Transverse colon (tissue), 4 donors: ENCODE results near the gene ARF6. TPM values are rescaled to one million over a fixed set of nuclear protein-coding genes. Genes with fewer than 3 reads are reported as not detected.
"Not testable (repeated sequence)": the region's sequence is repeated elsewhere in the genome, so short reads cannot be mapped to it uniquely, and the experiment has no call there.

Experiments
- DNase-seq: peaks from one replicate; pipeline ENCODE4 v3.0.0-alpha.2; 2019
- H3K27ac ChIP-seq, 4 donors: fragments of 200-600 bp; sonication (generic); 2 replicates each; pipeline ENCODE4 v1.5.1; 2016 to 2018; ENCODE audit warnings: inconsistent platforms in 4 of 4
- H3K27me3 ChIP-seq: fragments of 200-600 bp; sonication (generic); 2 replicates; pipeline ENCODE4 v1.5.1; 2017; ENCODE audit warnings: inconsistent platforms
- H3K36me3 ChIP-seq, 4 donors: fragments of 200-600 bp; sonication (generic); 2 replicates each; pipeline ENCODE4 v1.5.1; 2017 to 2019; ENCODE audit warnings: inconsistent platforms in 4 of 4
- H3K4me1 ChIP-seq, 4 donors: fragments of 200-600 bp; sonication (generic); 2 replicates each; pipeline ENCODE4 v1.5.1; 2017 to 2020; ENCODE audit warnings: inconsistent platforms in 4 of 4
- H3K4me3 ChIP-seq, 4 donors: fragments of 200-600 bp; sonication (generic); 1 replicate in 1 of 4; 2 replicates in 3 of 4; pipeline versions ENCODE4 v1.5.1 to v1.6.1; 2017 to 2019; ENCODE audit warnings: inconsistent platforms in 4 of 4
- H3K9me3 ChIP-seq, 2 donors: fragments of 200-600 bp; sonication (generic); 2 replicates each; pipeline ENCODE4 v1.5.1; 2017 to 2019; ENCODE audit warnings: inconsistent platforms in 2 of 2
- CTCF ChIP-seq, 5 experiments: fragments of 200-600 bp in 3 of 5; fragments of 450-650 bp in 2 of 5; sonication (generic) in 3 of 5; IDR thresholded peaks; 1 replicate in 2 of 5; 2 replicates in 3 of 5; pipeline ENCODE4 v1.5.1; 2016 to 2017; ENCODE audit warnings: antibody characterized with exemption in 5 of 5, inconsistent platforms in 3 of 5, mild to moderate bottlenecking in 2 of 5, moderate library complexity in 1 of 5
- EP300 ChIP-seq: sonication (generic); formaldehyde crosslinking; IDR thresholded peaks from one replicate; pipeline ENCODE4 v1.6.1; 2017; ENCODE audit warnings: antibody characterized with exemption, low read depth
- POLR2A ChIP-seq: fragments of 450-650 bp; IDR thresholded peaks from one replicate; pipeline ENCODE4 v1.6.1; 2016; ENCODE audit warnings: antibody characterized with exemption, mild to moderate bottlenecking, moderate library complexity
- POLR2AphosphoS5 ChIP-seq, 3 donors: sonication (generic); formaldehyde crosslinking; IDR thresholded peaks; one replicate each; pipeline ENCODE4 v1.6.1; 2016; ENCODE audit warnings: antibody characterized with exemption in 3 of 3
- WGBS, 2 donors: methylation state at CpG; one replicate each; pipeline ENCODE4 v1.1.5; 2018; ENCODE audit warnings: low coverage in 1 of 2; 5-methylcytosine and 5-hydroxymethylcytosine counted together
- in situ Hi-C, 4 donors: fragments of 200-750 bp; cut with MboI; loops; one replicate each; pipeline versions ENCODE4 v1.15.0 to v1.15.1; 2017; ENCODE audit warnings: low sequenced_read_pairs in 3 of 4, low pct_ligation_motif_present in 1 of 4, low pct_unique_long_range_greater_than_20kb in 1 of 4
- intact Hi-C: fragments of 100-400 bp; cut with DNase I; formaldehyde crosslinking; loops from one replicate; pipeline ENCODE4 v1.15.1; 2023; ENCODE audit warnings: low total_unique reads
- total RNA-seq, 4 donors: library from RNA; depleted of rRNA; stranded (reverse); fragments of >200 nt; gene quantifications; one replicate each; pipeline ENCODE4 v1.1.0, GENCODE V29; 2016

ARF6 gene
- total RNA-seq, 4 donors from 2014 or later, result 70.3 to 120 (median 101) TPM

DNA sequence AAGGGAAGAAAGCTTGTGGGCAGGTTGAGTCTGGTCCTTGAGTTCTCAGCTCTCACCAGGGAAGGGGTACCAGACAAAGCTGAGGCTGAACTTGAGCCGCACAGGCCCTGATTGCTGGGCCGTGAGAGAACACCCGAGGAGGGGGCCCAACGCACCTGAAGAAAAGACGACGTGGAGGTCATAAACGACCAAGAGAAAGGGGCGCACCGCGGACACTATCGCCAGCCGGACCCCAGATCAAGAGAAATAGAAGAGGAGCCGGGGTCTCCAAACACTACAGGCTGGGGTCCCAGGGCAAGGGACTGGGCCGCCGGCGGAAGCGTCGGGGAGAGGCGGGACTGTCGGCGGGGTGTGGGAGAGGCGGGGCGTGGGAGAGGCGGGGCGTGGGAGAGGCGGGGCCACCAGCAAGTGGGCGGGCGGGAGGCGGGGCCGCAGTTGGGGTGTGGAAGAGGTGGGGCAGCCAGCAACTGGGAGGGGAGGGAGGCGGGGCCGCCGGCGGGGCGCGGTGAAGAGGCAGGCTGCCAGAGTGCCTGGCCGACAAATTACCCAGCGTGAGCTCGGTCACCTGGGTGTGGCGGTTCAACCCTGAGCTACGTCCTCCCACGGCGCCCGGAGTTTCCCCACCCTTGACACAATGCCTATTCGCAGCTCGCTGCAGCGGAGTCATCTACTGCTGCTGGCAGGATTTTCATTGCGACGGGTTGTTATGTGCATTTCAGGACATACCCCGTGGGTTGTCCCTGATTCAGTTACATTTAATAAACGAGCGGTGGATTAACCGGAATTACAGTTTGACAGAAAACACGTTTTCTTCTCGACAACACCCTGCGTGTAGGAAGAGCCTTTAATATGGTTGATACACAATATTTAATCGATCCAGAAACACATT, 24.8 kb upstream of the ARF6 start:
- Histone ChIP-seq H3K4me3 (peak overlapping the region; percentile 40 to 73 (median 63)), H3K27me3 (no peaks in the 10 kb centered on the region), H3K36me3 (no peaks in the 10 kb centered on the region), H3K9me3 (no peaks in the 10 kb centered on the region), H3K27ac (peak overlapping the region; percentile 87 to 99 (median 96)), H3K4me1 (peaks cover 5 to 41% (median 29%) of the 10 kb centered on the region in 4 donors)
- TF ChIP-seq CTCF (IDR thresholded peaks at IDR 0.05), result no peak
- TF ChIP-seq POLR2A, result peak; percentile 96
- peak; percentile 97 to 99 (median 98) for TF ChIP-seq POLR2AphosphoS5 (IDR thresholded peaks at IDR 0.05)
- peak; percentile 70 for TF ChIP-seq EP300
- DNase-seq, result peak; percentile 99
- 1% methylated on average over 11 to 37 of the region's 57 CpGs for WGBS, 2 donors
- intact Hi-C loops, result loop anchor here (5.0 kb wide), 1 partner anchor 239 kb away; no protein-coding TSS in a partner anchor
- in situ Hi-C loops, result loop anchor here in 3 of 4 donors (5.0 to 25.0 kb wide), 5 partner anchors 137 to 669 kb away; partner anchors contain the start of genes MAP4K5 (in 2 of the 3) and VCPKMT (in 1 of the 3)

GRCh38 chr14:49868720-49869114, 24.2 kb upstream of the ARF6 start:
- Histone ChIP-seq H3K9me3 (no peaks in the 10 kb centered on the region), H3K27me3 (no peaks in the 10 kb centered on the region), H3K27ac (peak overlapping the region; percentile 87 to 99 (median 96)), H3K36me3 (no peaks in the 10 kb centered on the region), H3K4me3 (peak overlapping the region in 3 of 4 donors; percentile 40 to 73 (median 69)), H3K4me1 (peaks cover 5 to 36% (median 27%) of the 10 kb centered on the region in 4 donors)
- in situ Hi-C loops, result loop anchor here in 3 of 4 donors (5.0 to 25.0 kb wide), 5 partner anchors 136 to 669 kb away; partner anchors contain the start of genes MAP4K5 (in 2 of the 3) and VCPKMT (in 1 of the 3)
- no peak for DNase-seq
- no peak for TF ChIP-seq CTCF (IDR thresholded peaks at IDR 0.05)
- intact Hi-C loops, result loop anchor here (5.0 kb wide), 1 partner anchor 239 kb away; no protein-coding TSS in a partner anchor
- 22 to 25% methylated on average over 5 of the region's 5 CpGs for WGBS, 2 donors

- no peak overlapping the region for H3K27ac ChIP-seq
- H3K4me1 ChIP-seq, result peaks cover 0 to 17% (median 11%) of the 10 kb centered on the region in 4 donors
- WGBS, 2 donors, result 79% methylated on average over 6 of the region's 6 CpGs; no CpG with 5 or more reads in 1 of the 2 donors
- H3K9me3 ChIP-seq, result no peaks in the 10 kb centered on the region
- intact Hi-C loops (no loop called here), in situ Hi-C loops (loop anchor here in 2 of 4 donors (25.0 kb wide), 1 partner anchor 666 kb away; the partner anchor contains the start of gene MAP4K5 (in 2 of the 2))
- TF ChIP-seq CTCF (IDR thresholded peaks at IDR 0.05) (no peak), POLR2A (no peak), POLR2AphosphoS5 (IDR thresholded peaks at IDR 0.05) (no peak), EP300 (no peak)
- H3K4me3 ChIP-seq, result no peak overlapping the region
- DNase-seq, result no peak
- H3K27me3 ChIP-seq, result no peaks in the 10 kb centered on the region
- H3K36me3 ChIP-seq, result no peaks in the 10 kb centered on the region
Observed at GRCh38 chr14:49870908-49871307, 22.0 kb upstream of the ARF6 start.

GRCh38 chr14:49873548-49873947, 19.3 kb upstream of the ARF6 start:
- in situ Hi-C loops, result loop anchor here in 2 of 4 donors (25.0 kb wide), 1 partner anchor 664 kb away; the partner anchor contains the start of gene MAP4K5 (in 2 of the 2)
- DNase-seq, H3K27me3 ChIP-seq, H3K9me3 ChIP-seq, intact Hi-C loops, H3K4me3 ChIP-seq, H3K36me3 ChIP-seq, H3K27ac ChIP-seq, H3K4me1 ChIP-seq: not testable (repeated sequence)
- WGBS, 2 donors, result 85 to 87% methylated on average over 5 to 6 of the region's 6 CpGs
